H9 (cell line): ENCODE results near the gene LRTM2. TPM values are rescaled to one million over a fixed set of nuclear protein-coding genes. Genes with fewer than 3 reads are reported as not detected.

Source experiments
- DNase-seq: peaks from one replicate; pipeline ENCODE4 v3.0.0-alpha.2; 2017
- H2AFZ ChIP-seq: one replicate; pipeline ENCODE4 v1.6.1; 2013; ENCODE audit warnings: mild to moderate bottlenecking, low read length, control low read depth, moderate library complexity
- H2AK5ac ChIP-seq: 2 replicates; pipeline ENCODE4 v1.6.1; 2013; ENCODE audit warnings: low read length, control low read depth, mixed read lengths; ENCODE audit not compliant: insufficient read length
- H2BK120ac ChIP-seq: one replicate; pipeline ENCODE4 v1.6.1; 2013; ENCODE audit warnings: low read depth, mild to moderate bottlenecking, low read length, control low read depth, inconsistent platforms; ENCODE audit not compliant: poor library complexity, severe bottlenecking
- H2BK12ac ChIP-seq: 2 replicates; pipeline ENCODE4 v1.6.1; 2013; ENCODE audit warnings: low read length, control low read depth, mixed read lengths, low read depth; ENCODE audit not compliant: insufficient read length
- H2BK15ac ChIP-seq: 2 replicates; pipeline ENCODE4 v1.6.1; 2013; ENCODE audit warnings: low read depth, low read length, control low read depth
- H2BK20ac ChIP-seq: one replicate; pipeline ENCODE4 v1.6.1; 2013; ENCODE audit warnings: low read depth, mild to moderate bottlenecking, low read length, control low read depth, inconsistent platforms; ENCODE audit not compliant: poor library complexity, severe bottlenecking
- H2BK5ac ChIP-seq: 2 replicates; pipeline ENCODE4 v1.6.1; 2013; ENCODE audit warnings: low read length, control low read depth, mixed read lengths; ENCODE audit not compliant: insufficient read length
- H3K14ac ChIP-seq: 2 replicates; pipeline ENCODE4 v1.6.1; 2013; ENCODE audit warnings: low read length, control low read depth; ENCODE audit not compliant: insufficient read depth
- H3K18ac ChIP-seq: 2 replicates; pipeline ENCODE4 v1.6.1; 2013; ENCODE audit warnings: low read depth, mild to moderate bottlenecking, mixed read lengths, low read length, control low read depth; ENCODE audit not compliant: insufficient read length
- H3K23ac ChIP-seq: 2 replicates; pipeline ENCODE4 v1.6.1; 2013; ENCODE audit warnings: low read length, control low read depth, mixed read lengths, low read depth; ENCODE audit not compliant: insufficient read length
- H3K23me2 ChIP-seq: 2 replicates; pipeline ENCODE4 v1.6.1; 2013; ENCODE audit warnings: low read depth, mild to moderate bottlenecking, mixed read lengths, low read length, control low read depth; ENCODE audit not compliant: insufficient read length, poor library complexity, severe bottlenecking
- H3K27ac ChIP-seq: 2 replicates; pipeline ENCODE4 v1.5.1; 2013; ENCODE audit warnings: low read length, control low read depth, mixed read lengths, low read depth; ENCODE audit not compliant: insufficient read length
- H3K27me3 ChIP-seq: 2 replicates; pipeline ENCODE4 v1.6.1; 2013; ENCODE audit warnings: low read length, control low read depth, inconsistent platforms; ENCODE audit not compliant: insufficient read depth
- H3K4ac ChIP-seq: 2 replicates; pipeline ENCODE4 v1.6.1; 2013; ENCODE audit warnings: low read depth, mild to moderate bottlenecking, control low read depth, inconsistent platforms, low read length, moderate library complexity
- H3K4me1 ChIP-seq: 2 replicates; pipeline ENCODE4 v1.6.1; 2013; ENCODE audit warnings: low read length, control low read depth, inconsistent platforms; ENCODE audit not compliant: insufficient read depth
- H3K4me2 ChIP-seq: 2 replicates; pipeline ENCODE4 v1.6.1; 2013; ENCODE audit warnings: low read length, control low read depth, mixed read lengths; ENCODE audit not compliant: insufficient read length, insufficient read depth
- H3K56ac ChIP-seq: 2 replicates; pipeline ENCODE4 v1.6.1; 2013; ENCODE audit warnings: low read depth, mild to moderate bottlenecking, mixed read lengths, low read length, control low read depth; ENCODE audit not compliant: insufficient read length
- H3K79me1 ChIP-seq: 2 replicates; pipeline ENCODE4 v1.6.1; 2013; ENCODE audit warnings: low read depth, mild to moderate bottlenecking, moderate library complexity, low read length, control low read depth, inconsistent platforms; ENCODE audit not compliant: insufficient read depth, poor library complexity, severe bottlenecking
- H3K79me2 ChIP-seq: 2 replicates; pipeline ENCODE4 v1.6.1; 2013; ENCODE audit warnings: low read length, control low read depth, inconsistent platforms; ENCODE audit not compliant: insufficient read depth
- H3K9ac ChIP-seq: 2 replicates; pipeline ENCODE4 v1.6.1; 2013; ENCODE audit warnings: low read length, control low read depth, mixed read lengths; ENCODE audit not compliant: insufficient read length; ENCODE audit errors: extremely low read depth
- H3K9me3 ChIP-seq: one replicate; pipeline ENCODE4 v1.6.1; 2013; ENCODE audit warnings: low read depth, low read length, inconsistent platforms; ENCODE audit not compliant: control insufficient read depth
- H3T11ph ChIP-seq: one replicate; pipeline ENCODE4 v1.6.1; 2013; ENCODE audit warnings: mild to moderate bottlenecking, low read length, control low read depth, inconsistent platforms
- H4K20me1 ChIP-seq: one replicate; pipeline ENCODE4 v1.6.1; 2013; ENCODE audit not compliant: control insufficient read depth, insufficient read length, insufficient read depth
- H4K5ac ChIP-seq: 2 replicates; pipeline ENCODE4 v1.6.1; 2013; ENCODE audit warnings: low read depth, mild to moderate bottlenecking, mixed read lengths, low read length, control low read depth; ENCODE audit not compliant: insufficient read length
- H4K8ac ChIP-seq: replicated peaks from 2 replicates; pipeline ENCODE4 v1.6.1; 2013; ENCODE audit warnings: low read length, control low read depth, mixed read lengths, low read depth; ENCODE audit not compliant: insufficient read length
- H4K91ac ChIP-seq: 2 replicates; pipeline ENCODE4 v1.6.1; 2013; ENCODE audit warnings: low read depth, mild to moderate bottlenecking, moderate library complexity, mixed read lengths, low read length, control low read depth; ENCODE audit not compliant: insufficient read length
- H3K27ac Mint-ChIP-seq, 3 experiments: 2 replicates in 2 of 3; 3 replicates in 1 of 3; pipeline ENCODE4 v1.8.0; 2020 to 2021; ENCODE audit warnings: mixed read lengths in 3 of 3, mild to moderate bottlenecking in 1 of 3, moderate library complexity in 1 of 3
- H3K27me3 Mint-ChIP-seq: 2 replicates; pipeline ENCODE4 v1.8.0; 2021; ENCODE audit warnings: low read depth, mild to moderate bottlenecking, moderate library complexity, mixed read lengths
- H3K36me3 Mint-ChIP-seq, 3 experiments: 2 replicates in 2 of 3; 3 replicates in 1 of 3; pipeline ENCODE4 v1.8.0; 2020 to 2021; ENCODE audit warnings: low read depth in 3 of 3, mixed read lengths in 3 of 3; ENCODE audit not compliant: insufficient read depth in 1 of 3
- H3K4me1 Mint-ChIP-seq, 2 experiments: 2 replicates each; pipeline ENCODE4 v1.8.0; 2020; ENCODE audit warnings: mixed read lengths in 2 of 2
- H3K4me3 Mint-ChIP-seq, 2 experiments: 2 replicates in 1 of 2; 3 replicates in 1 of 2; pipeline ENCODE4 v1.8.0; 2020 to 2021; ENCODE audit warnings: mild to moderate bottlenecking in 2 of 2, mixed read lengths in 2 of 2, moderate library complexity in 1 of 2
- H3K9me3 Mint-ChIP-seq, 2 experiments: 2 replicates in 1 of 2; 3 replicates in 1 of 2; pipeline ENCODE4 v1.8.0; 2020; ENCODE audit warnings: mild to moderate bottlenecking in 2 of 2, mixed read lengths in 2 of 2, moderate library complexity in 1 of 2
- WGBS: extraction: QIAGEN DNeasy Blood & Tissue Kit; methylation state at CpG from one replicate; pipeline ENCODE4 v1.1.7; 2013; ENCODE audit warnings: missing lambda C conversion rate, low lambda C conversion rate, mixed read lengths; ENCODE audit not compliant: insufficient read length; ENCODE audit errors: extremely low coverage; 5-methylcytosine and 5-hydroxymethylcytosine counted together
- total RNA-seq: library from RNA; stranded (reverse); gene quantifications from 2 replicates; pipeline ENCODE4 v1.2.1, GENCODE V29; 2021
- TF ChIP-seq, protein P1 (sequence below): fragments of 200-600 bp; sonication (generic); conservative IDR thresholded peaks from 3 replicates; pipeline ENCODE4 v1.8.0; 2021; ENCODE audit warnings: antibody characterized with exemption, mild to moderate bottlenecking

The LRTM2 gene
- total RNA-seq, 1 experiment from 2014 or later: not detected

DNA sequence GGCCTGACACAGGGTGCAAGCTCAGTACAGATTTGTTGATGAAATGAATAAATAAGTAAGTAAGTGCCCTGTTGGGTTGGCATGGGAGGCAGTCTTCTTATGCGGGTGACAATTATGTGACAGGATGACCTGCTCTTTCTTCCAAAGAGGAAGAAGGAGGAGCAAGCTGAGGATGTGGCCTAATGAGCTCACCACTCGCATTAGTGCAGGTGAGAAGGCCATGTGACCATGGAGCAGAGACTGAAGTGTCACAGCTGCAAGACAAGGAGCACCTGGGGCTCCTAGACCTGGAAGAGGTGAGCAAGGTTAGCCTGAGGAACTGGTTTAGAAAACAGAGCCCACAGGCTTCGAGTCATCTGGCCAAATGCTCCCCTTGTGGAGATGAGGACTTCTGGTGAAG, 34.9 kb downstream of the LRTM2 start:
- H3K56ac ChIP-seq: no peak overlapping the region

More for the DNA sequence above, 34.9 kb downstream of the LRTM2 start:
- H3K4me2 ChIP-seq: no peak overlapping the region
- no peak overlapping the region for H3K18ac ChIP-seq
- Mint-ChIP-seq H3K27ac (no peak overlapping the region), H3K4me3 (no peak overlapping the region; a peak in 1 of 5 replicates), H3K9me3 (no peaks in the 10 kb centered on the region), H3K4me1 (no peaks in the 10 kb centered on the region), H3K27me3 (peaks cover 4% of the 10 kb centered on the region), H3K36me3 (no peaks in the 10 kb centered on the region)
- no peak overlapping the region for H4K8ac ChIP-seq
- H3K9me3 ChIP-seq: no peaks in the 10 kb centered on the region
- TF ChIP-seq, protein P1, sequence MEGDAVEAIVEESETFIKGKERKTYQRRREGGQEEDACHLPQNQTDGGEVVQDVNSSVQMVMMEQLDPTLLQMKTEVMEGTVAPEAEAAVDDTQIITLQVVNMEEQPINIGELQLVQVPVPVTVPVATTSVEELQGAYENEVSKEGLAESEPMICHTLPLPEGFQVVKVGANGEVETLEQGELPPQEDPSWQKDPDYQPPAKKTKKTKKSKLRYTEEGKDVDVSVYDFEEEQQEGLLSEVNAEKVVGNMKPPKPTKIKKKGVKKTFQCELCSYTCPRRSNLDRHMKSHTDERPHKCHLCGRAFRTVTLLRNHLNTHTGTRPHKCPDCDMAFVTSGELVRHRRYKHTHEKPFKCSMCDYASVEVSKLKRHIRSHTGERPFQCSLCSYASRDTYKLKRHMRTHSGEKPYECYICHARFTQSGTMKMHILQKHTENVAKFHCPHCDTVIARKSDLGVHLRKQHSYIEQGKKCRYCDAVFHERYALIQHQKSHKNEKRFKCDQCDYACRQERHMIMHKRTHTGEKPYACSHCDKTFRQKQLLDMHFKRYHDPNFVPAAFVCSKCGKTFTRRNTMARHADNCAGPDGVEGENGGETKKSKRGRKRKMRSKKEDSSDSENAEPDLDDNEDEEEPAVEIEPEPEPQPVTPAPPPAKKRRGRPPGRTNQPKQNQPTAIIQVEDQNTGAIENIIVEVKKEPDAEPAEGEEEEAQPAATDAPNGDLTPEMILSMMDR: no peak
- H3K27ac ChIP-seq: no peak overlapping the region
- H3K4me1 ChIP-seq: no peaks in the 10 kb centered on the region
- no peaks in the 10 kb centered on the region for H3K23me2 ChIP-seq
- no peak overlapping the region for H2AFZ ChIP-seq
- H3K79me1 ChIP-seq: no peaks in the 10 kb centered on the region
- H3K14ac ChIP-seq: no peak overlapping the region
- no peaks in the 10 kb centered on the region for H3K27me3 ChIP-seq
- H3K4ac ChIP-seq: no peak overlapping the region
- H2BK15ac ChIP-seq: no peak overlapping the region
- H3K9ac ChIP-seq: no peak overlapping the region
- no peak overlapping the region for H2AK5ac ChIP-seq
- H2BK20ac ChIP-seq: no peak overlapping the region
- H2BK120ac ChIP-seq: no peak overlapping the region
- no CpG with 5 or more reads among the region's 3 CpGs for WGBS
- no peak overlapping the region for H2BK5ac ChIP-seq
- no peaks in the 10 kb centered on the region for H3K79me2 ChIP-seq
- no peak overlapping the region for H3T11ph ChIP-seq
- no peak overlapping the region for H3K23ac ChIP-seq
- H4K91ac ChIP-seq: no peak overlapping the region
- no peak overlapping the region for H2BK12ac ChIP-seq
- no peak overlapping the region for H4K5ac ChIP-seq
- DNase-seq: peak; percentile 27
- H4K20me1 ChIP-seq: no peaks in the 10 kb centered on the region
